Large intestine (tissue), 3 donors: ENCODE measurements around the gene AMY1C. TPM values are rescaled to one million over a fixed set of nuclear protein-coding genes. Genes with fewer than 3 reads are reported as not detected.
"Not testable (repeated sequence)": the region's sequence is repeated elsewhere in the genome, so short reads cannot be mapped to it uniquely, and the experiment has no call there.

ENCODE experiments used
- DNase-seq, 2 donors: peaks; one replicate each; pipeline versions ENCODE4 v3.0.0 to v3.0.0-alpha.2; 2013
- H3K27ac ChIP-seq: one replicate; pipeline ENCODE4 v1.5.1; 2013; ENCODE audit warnings: low read length
- H3K27me3 ChIP-seq: 2 replicates; pipeline ENCODE4 v1.6.1; 2013; ENCODE audit warnings: low read length; ENCODE audit not compliant: control insufficient read depth, insufficient read depth
- H3K36me3 ChIP-seq: 2 replicates; pipeline ENCODE4 v1.6.1; 2013; ENCODE audit warnings: low read length; ENCODE audit not compliant: control insufficient read depth, insufficient read depth
- H3K4me1 ChIP-seq: one replicate; pipeline ENCODE4 v1.6.1; 2013; ENCODE audit warnings: low read length; ENCODE audit not compliant: control insufficient read depth, insufficient read depth
- H3K4me3 ChIP-seq: one replicate; pipeline ENCODE4 v1.5.1; 2013; ENCODE audit warnings: low read length
- H3K9me3 ChIP-seq: one replicate; pipeline ENCODE4 v1.6.1; 2013; ENCODE audit warnings: mild to moderate bottlenecking, low read depth, low read length, moderate library complexity; ENCODE audit not compliant: control insufficient read depth
- WGBS: methylation state at CpG from one replicate; pipeline ENCODE4 v1.1.5; 2013; ENCODE audit warnings: low lambda C conversion rate; ENCODE audit not compliant: insufficient coverage; 5-methylcytosine and 5-hydroxymethylcytosine counted together
- polyA plus RNA-seq: library from polyadenylated mRNA; unstranded; fragments of 120-200 nt; gene quantifications from one replicate; pipeline ENCODE4 v1.2.1, GENCODE V29; 2013

Gene AMY1C
- polyA plus RNA-seq, 1 donor: not detected

DNA sequence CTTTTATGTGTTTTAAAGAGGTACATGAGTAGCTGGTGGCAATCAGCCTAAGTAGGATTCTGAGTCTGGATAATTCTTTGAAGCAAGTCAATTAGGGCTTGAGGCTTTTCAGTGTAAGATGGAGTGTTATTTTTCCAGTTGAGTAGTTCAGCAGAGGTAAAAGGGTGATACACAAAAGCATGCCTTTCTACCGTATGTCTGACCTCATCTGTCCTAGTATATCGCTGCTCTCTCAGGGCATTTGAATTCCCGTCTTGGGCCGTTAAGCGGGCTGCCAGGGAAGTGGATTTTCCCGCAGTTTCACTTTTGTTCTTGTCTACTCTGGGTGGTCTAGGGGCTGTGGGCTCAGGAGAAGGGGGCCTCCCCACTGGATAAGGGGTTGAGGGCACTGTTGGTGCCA is 1.4 kb upstream of the AMY1C start:
- no CpG with 5 or more reads among the region's 6 CpGs for WGBS
- not testable (repeated sequence) for H3K4me3 ChIP-seq, H3K27me3 ChIP-seq, H3K27ac ChIP-seq, DNase-seq, H3K9me3 ChIP-seq, H3K36me3 ChIP-seq, H3K4me1 ChIP-seq

DNA sequence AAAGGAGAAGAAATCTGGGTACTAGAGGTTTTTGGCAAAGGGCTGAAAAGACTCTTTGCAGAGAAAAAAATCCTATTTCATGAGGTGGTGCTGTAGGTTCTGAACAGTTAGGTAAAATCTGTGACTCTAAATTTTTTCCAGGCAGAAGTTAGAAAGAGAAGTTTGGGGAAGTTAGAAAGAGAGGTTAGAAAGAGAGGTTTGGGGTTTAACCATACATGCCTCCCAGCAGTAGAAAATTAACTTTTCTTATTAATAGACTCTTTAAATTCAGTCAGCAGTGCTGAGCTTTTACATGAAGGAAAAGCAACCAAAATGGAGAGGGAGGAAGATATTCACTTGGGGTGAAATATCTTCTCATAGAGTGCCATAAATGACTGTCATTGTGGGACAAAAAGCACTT is 12.2 kb downstream of the AMY1C start:
- Histone ChIP-seq H3K4me3 (no peak overlapping the region), H3K9me3 (no peaks in the 10 kb centered on the region), H3K27me3 (no peaks in the 10 kb centered on the region), H3K36me3 (no peaks in the 10 kb centered on the region), H3K4me1 (no peaks in the 10 kb centered on the region), H3K27ac (no peak overlapping the region)
- no peak for DNase-seq

- Histone ChIP-seq H3K27me3 (no peaks in the 10 kb centered on the region), H3K4me1 (no peaks in the 10 kb centered on the region), H3K4me3 (no peak overlapping the region), H3K36me3 (no peaks in the 10 kb centered on the region), H3K9me3 (no peaks in the 10 kb centered on the region), H3K27ac (no peak overlapping the region)
- DNase-seq: no peak
These were observed 30.2 kb downstream of the AMY1C start for GRCh38 chr1:103779932-103780331.

DNA sequence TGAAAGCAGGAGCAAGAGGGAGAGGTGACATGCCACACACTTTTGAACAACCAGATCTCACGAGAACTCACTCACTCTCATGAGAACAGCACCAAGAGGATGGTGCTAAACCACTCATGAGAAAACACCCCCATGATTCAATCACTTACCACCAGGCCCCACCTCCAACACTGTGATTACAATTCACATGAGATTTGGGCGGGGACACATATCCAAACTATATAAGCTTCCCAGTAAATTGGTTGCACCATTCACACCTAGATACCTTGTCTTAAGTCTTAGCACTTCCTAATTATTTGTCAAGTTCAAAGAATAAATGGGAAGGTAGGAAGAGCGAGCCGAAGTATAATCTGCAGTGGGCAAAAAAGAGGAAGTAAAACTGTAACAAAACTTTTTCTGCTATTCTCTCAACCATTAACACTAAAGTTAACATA is 34.3 kb downstream of the AMY1C start:
- WGBS: no CpG with 5 or more reads among the region's 4 CpGs
- Histone ChIP-seq H3K4me1 (no peaks in the 10 kb centered on the region), H3K27me3 (no peaks in the 10 kb centered on the region), H3K9me3 (no peaks in the 10 kb centered on the region), H3K27ac (no peak overlapping the region), H3K36me3 (no peaks in the 10 kb centered on the region), H3K4me3 (no peak overlapping the region)
- DNase-seq: no peak

DNA sequence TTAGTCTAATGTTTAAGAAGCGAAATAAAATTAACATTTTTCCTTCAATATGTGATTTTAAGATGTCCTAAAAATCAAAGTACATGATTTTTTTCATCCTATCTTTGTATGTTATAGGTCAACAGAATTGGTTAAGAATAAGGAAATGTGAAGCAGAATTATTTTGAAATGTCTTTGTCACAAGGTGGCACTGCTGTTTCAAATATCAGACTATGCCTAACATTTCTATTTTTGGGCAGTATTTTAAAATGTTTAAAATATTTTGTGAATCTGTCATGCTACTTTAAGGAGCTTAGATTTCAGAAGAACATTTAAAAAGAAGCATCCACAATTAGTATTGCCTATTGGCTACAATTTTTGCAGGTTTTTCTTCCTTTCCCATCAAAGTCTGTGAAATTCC is 38.7 kb downstream of the AMY1C start:
- Histone ChIP-seq H3K36me3 (no peaks in the 10 kb centered on the region), H3K27me3 (no peaks in the 10 kb centered on the region), H3K4me1 (no peaks in the 10 kb centered on the region), H3K4me3 (no peak overlapping the region), H3K27ac (no peak overlapping the region), H3K9me3 (no peaks in the 10 kb centered on the region)
- 33% methylated on average over 1 of the region's 1 CpG for WGBS
- DNase-seq: no peak

GRCh38 chr1:103790172-103790571 is 40.5 kb downstream of the AMY1C start:
- WGBS: 80% methylated on average over 1 of the region's 2 CpGs
- Histone ChIP-seq H3K36me3 (no peaks in the 10 kb centered on the region), H3K9me3 (no peaks in the 10 kb centered on the region), H3K27me3 (no peaks in the 10 kb centered on the region), H3K4me3 (no peak overlapping the region), H3K27ac (no peak overlapping the region), H3K4me1 (no peaks in the 10 kb centered on the region)
- DNase-seq: no peak

Other genes with a start within 250 kb of the AMY1C start
- gene RNPC3, start 224.2 kb upstream of the AMY1C start, polyA plus RNA-seq: 54.3 TPM
- 32.3 TPM for gene AMY2B, start 178.3 kb upstream of the AMY1C start, polyA plus RNA-seq
- gene AMY2A, start 132.5 kb upstream of the AMY1C start, polyA plus RNA-seq: not detected
- gene AMY1A, start 94.1 kb upstream of the AMY1C start, polyA plus RNA-seq: not detected
- not detected for gene AMY1B, start 53.7 kb upstream of the AMY1C start, polyA plus RNA-seq